Pancreas (tissue), 10 donors: ENCODE results near the gene KRTAP5-2. TPM values are rescaled to one million over a fixed set of nuclear protein-coding genes. Genes with fewer than 3 reads are reported as not detected.
A peak's percentile ranks its signal among the peaks of the same experiment; 100 is the strongest.

Source experiments
- ATAC-seq, 4 donors: fragments of 200-7000 bp; cut with Tn5 transposase; one replicate each; pipeline versions ENCODE4 v1.8.0 to v1.9.1; 2020; ENCODE audit warnings: mild to moderate bottlenecking in 4 of 4, moderate library complexity in 4 of 4
- DNase-seq, 6 donors: peaks; one replicate each; pipeline ENCODE4 v3.0.0-alpha.2; 2020
- FAIRE-seq: peaks from 2 replicates; lab custom pipeline; 2012; peaks lifted over from hg19 to GRCh38; lab: Jason Lieb, UNC
- H3K27ac ChIP-seq, 4 donors: fragments of 200-600 bp; sonication (generic); 1 replicate in 3 of 4; 2 replicates in 1 of 4; pipeline versions ENCODE4 v1.5.0 to v1.8.0; 2020
- H3K27me3 ChIP-seq, 4 donors: fragments of 200-600 bp; one replicate each; pipeline ENCODE4 v1.8.0; 2021
- H3K36me3 ChIP-seq, 3 donors: fragments of 200-600 bp; sonication (generic) in 1 of 3; one replicate each; pipeline versions ENCODE4 v1.5.0 to v1.8.0; 2020 to 2021
- H3K4me1 ChIP-seq, 3 donors: fragments of 200-600 bp; one replicate each; pipeline ENCODE4 v1.8.0; 2021
- H3K4me3 ChIP-seq, 4 donors: fragments of 200-600 bp; sonication (generic) in 2 of 4; one replicate each; pipeline versions ENCODE4 v1.5.0 to v1.8.0; 2020 to 2021
- H3K9me3 ChIP-seq, 4 donors: fragments of 200-600 bp; one replicate each; pipeline ENCODE4 v1.8.0; 2021
- CTCF ChIP-seq, 4 donors: fragments of 200-600 bp; sonication (generic) in 3 of 4; IDR thresholded peaks; one replicate each; pipeline versions ENCODE4 v1.5.0 to v1.8.0; 2021; ENCODE audit warnings: antibody characterized with exemption in 4 of 4
- WGBS, 2 donors: extraction: QIAGEN DNeasy Blood & Tissue Kit; methylation state at CpG; one replicate each; pipeline ENCODE4 v1.1.7; 2013; 5-methylcytosine and 5-hydroxymethylcytosine counted together
- intact Hi-C, 3 donors: fragments of 100-400 bp; cut with DNase I; formaldehyde crosslinking; loops; one replicate each; pipeline versions ENCODE4 v1.11.1 to v1.14.2; 2022
- polyA plus RNA-seq, 2 donors: library from polyadenylated mRNA; stranded (reverse); fragments of 200-250 nt; gene quantifications; one replicate each; pipeline ENCODE4 v1.2.3, GENCODE V29; 2013
- total RNA-seq, 6 donors: library from RNA; stranded (reverse); fragmentation: NEBNext Ultra II Directional in 4 of 6; extraction: Animal tissue kit (Norgen Biotek cat#: 25700) in 4 of 6; gene quantifications; one replicate each; pipeline versions ENCODE4 v1.2.1 to v1.2.4, GENCODE V29; 2021 to 2023
- donor health status: healthy with polysubstance abuse.
- donor health status: DM: no; HTN: no; CAD: no; lungs with moderate emphysema.
- donor health status: DM: no; HTN: no; CAD: no.
- donor health status: control.
- donor health status: control.
- donor health status: Bipolar disorder and iron deficiency.
- donor health status: DM: yes; HTN: yes; CAD: no.
- donor health status: DM: no; HTN: no; CAD: no.
- donor health status: DM: no; HTN: no; CAD: no.
- donor health status: DM: yes; HTN: yes; CAD: no.

Gene KRTAP5-2
- total and polyA plus RNA-seq, 8 donors: 0.15 TPM; not detected in 7

GRCh38 chr11:1561955-1562354 is 36.1 kb downstream of the KRTAP5-2 start:
- WGBS, 2 donors: 79 to 88% methylated on average over 5 of the region's 5 CpGs
- Histone ChIP-seq H3K9me3 (no peaks in the 10 kb centered on the region), H3K4me1 (peaks cover 15 to 30% (median 26%) of the 10 kb centered on the region in 3 donors), H3K36me3 (peaks cover 0 to 20% (median 0%) of the 10 kb centered on the region in 3 donors), H3K27ac (no peak overlapping the region), H3K27me3 (no peaks in the 10 kb centered on the region), H3K4me3 (no peak overlapping the region)
- no peak for TF ChIP-seq CTCF (IDR thresholded peaks at IDR 0.05)
- peak in 3 of 6 donors; percentile 5 to 45 (median 21) for DNase-seq
- ATAC-seq: no peak
- intact Hi-C loops: no loop called here
- FAIRE-seq: no peak

DNA sequence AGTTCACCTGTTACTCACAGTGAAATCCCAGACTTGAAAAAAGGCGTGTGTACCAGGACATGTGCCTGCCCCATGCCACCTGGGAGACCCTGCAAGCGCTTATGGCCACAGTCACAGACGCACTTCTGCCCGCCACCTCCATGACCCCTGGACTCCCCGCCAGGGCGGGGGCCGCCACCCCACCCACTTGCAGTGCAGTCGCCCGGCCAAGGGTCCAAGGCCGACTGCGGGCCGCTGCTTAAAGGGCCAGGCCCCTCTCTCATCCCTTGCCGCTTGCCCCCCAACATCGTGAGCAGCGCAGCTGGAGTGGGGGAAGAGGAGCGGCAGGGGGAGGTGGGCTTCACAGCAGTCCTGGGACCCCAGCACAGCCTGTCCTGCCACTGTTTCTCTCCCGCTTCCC is 36.8 kb downstream of the KRTAP5-2 start:
- H3K4me3 ChIP-seq: no peak overlapping the region
- peaks cover 15 to 30% (median 26%) of the 10 kb centered on the region in 3 donors for H3K4me1 ChIP-seq
- intact Hi-C loops: no loop called here
- no peaks in the 10 kb centered on the region for H3K9me3 ChIP-seq
- TF ChIP-seq CTCF (IDR thresholded peaks at IDR 0.05): no peak
- peaks cover 0 to 20% (median 0%) of the 10 kb centered on the region in 3 donors for H3K36me3 ChIP-seq
- peak in 4 of 6 donors; percentile 27 to 77 (median 43) for DNase-seq
- H3K27ac ChIP-seq: no peak overlapping the region
- H3K27me3 ChIP-seq: no peaks in the 10 kb centered on the region
- no peak for FAIRE-seq
- no peak for ATAC-seq
- 87 to 92% methylated on average over 17 of the region's 17 CpGs for whole genome bisulfite sequencing, 2 donors

- Histone ChIP-seq H3K36me3 (peaks cover 0 to 20% (median 0%) of the 10 kb centered on the region in 3 donors), H3K27me3 (no peaks in the 10 kb centered on the region), H3K4me3 (no peak overlapping the region), H3K9me3 (no peaks in the 10 kb centered on the region), H3K4me1 (peaks cover 15 to 30% (median 26%) of the 10 kb centered on the region in 3 donors), H3K27ac (peak overlapping the region in 2 of 4 donors; percentile 88)
- WGBS, 2 donors: 92 to 93% methylated on average over 8 of the region's 8 CpGs
- intact Hi-C loops: no loop called here
- DNase-seq: peak in 2 of 6 donors; percentile 23 to 43
- TF ChIP-seq CTCF (IDR thresholded peaks at IDR 0.05): no peak
- no peak for ATAC-seq
- FAIRE-seq: no peak
Measured at GRCh38 chr11:1560649-1561251, 37.3 kb downstream of the KRTAP5-2 start.

DNA sequence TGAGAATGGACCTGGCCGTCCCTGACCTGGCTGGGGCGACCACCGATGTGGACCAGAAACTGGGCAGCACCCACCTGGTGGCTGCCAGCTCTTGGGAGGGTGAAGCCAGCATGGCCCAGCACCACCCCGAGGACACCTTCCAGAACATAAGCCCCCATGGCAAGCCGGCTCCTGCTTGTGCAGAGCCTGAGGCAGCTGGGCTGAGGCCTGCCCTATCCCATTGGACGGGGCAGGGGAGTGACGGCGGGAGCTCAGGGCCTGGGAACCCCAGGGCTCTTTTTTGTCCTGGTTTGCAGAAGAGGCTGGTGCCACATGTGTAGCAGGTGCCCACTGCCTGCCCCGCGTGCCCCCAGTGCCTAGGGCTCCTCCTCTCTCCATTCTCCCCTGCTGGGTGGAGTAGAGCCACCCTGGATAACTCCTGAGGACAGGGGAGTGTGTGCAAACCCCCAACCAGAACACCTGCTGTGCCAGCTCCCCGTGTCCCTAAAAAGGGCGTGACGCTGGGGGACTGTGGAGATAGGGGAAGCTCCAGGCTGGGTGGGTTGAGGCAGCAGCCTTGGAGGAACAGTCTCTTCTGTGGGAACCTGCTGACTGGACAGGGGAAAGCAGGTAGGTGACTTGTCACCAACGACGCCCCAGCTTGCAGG is 38.0 kb downstream of the KRTAP5-2 start:
- Histone ChIP-seq H3K27me3 (no peaks in the 10 kb centered on the region), H3K36me3 (peaks cover 0 to 20% (median 0%) of the 10 kb centered on the region in 3 donors), H3K27ac (peak overlapping the region; percentile 87 to 90 (median 88)), H3K4me3 (no peak overlapping the region), H3K4me1 (peaks cover 17 to 28% (median 23%) of the 10 kb centered on the region in 3 donors), H3K9me3 (no peaks in the 10 kb centered on the region)
- intact Hi-C loops: no loop called here
- no peak for TF ChIP-seq CTCF (IDR thresholded peaks at IDR 0.05)
- FAIRE-seq: no peak
- peak in 4 of 6 donors; percentile 18 to 82 (median 44) for DNase-seq
- ATAC-seq: no peak
- 84% methylated on average over 15 of the region's 15 CpGs for WGBS, 2 donors
